Measurements from ENCODE around the gene PAPOLG.

PAPOLG gene

GRCh38 chr2:60756097-60757087 lies at the start of gene PAPOLG:
Gene PAPOLG (plus strand): TSS chr2:60756268. CDS start chr2:60756479, 211 bp downstream.
- FAIRE-seq, result peak; percentile 94

GRCh38 chr2:60707750-60708371 lies 48.2 kb upstream of the PAPOLG start:
- FAIRE-seq, result no peak

- no peak for FAIRE-seq
Measured at GRCh38 chr2:60708630-60709320, 47.3 kb upstream of the PAPOLG start.

GRCh38 chr2:60710707-60711106 lies 45.4 kb upstream of the PAPOLG start:
- FAIRE-seq, result no peak

GRCh38 chr2:60715561-60715960 lies 40.5 kb upstream of the PAPOLG start:
- FAIRE-seq, result no peak

GRCh38 chr2:60717691-60718090 lies 38.4 kb upstream of the PAPOLG start:
- FAIRE-seq, result no peak

- no peak for FAIRE-seq
Measured at GRCh38 chr2:60719331-60719730, 36.7 kb upstream of the PAPOLG start.

- FAIRE-seq, result no peak
Measured at GRCh38 chr2:60725466-60725865, 30.6 kb upstream of the PAPOLG start.

- no peak for FAIRE-seq
Measured at GRCh38 chr2:60728855-60729254, 27.2 kb upstream of the PAPOLG start.

- FAIRE-seq, result no peak
Measured at GRCh38 chr2:60735496-60736250, 20.4 kb upstream of the PAPOLG start.

- FAIRE-seq, result no peak
Measured at GRCh38 chr2:60738679-60739078, 17.4 kb upstream of the PAPOLG start.

GRCh38 chr2:60739156-60739555 lies 16.9 kb upstream of the PAPOLG start:
- no peak for FAIRE-seq

GRCh38 chr2:60741576-60741975 lies 14.5 kb upstream of the PAPOLG start:
- FAIRE-seq, result no peak

- FAIRE-seq, result no peak
Measured at GRCh38 chr2:60742419-60742818, 13.6 kb upstream of the PAPOLG start.

- no peak for FAIRE-seq
Measured at GRCh38 chr2:60745330-60745729, 10.7 kb upstream of the PAPOLG start.

GRCh38 chr2:60745761-60746160 lies 10.3 kb upstream of the PAPOLG start:
- no peak for FAIRE-seq

GRCh38 chr2:60746318-60746717 lies 9.8 kb upstream of the PAPOLG start:
- no peak for FAIRE-seq

GRCh38 chr2:60759654-60760053 lies 3.6 kb downstream of the PAPOLG start:
- no peak for FAIRE-seq

GRCh38 chr2:60764736-60765534 lies 8.9 kb downstream of the PAPOLG start:
- no peak for FAIRE-seq

GRCh38 chr2:60766283-60766682 lies 10.2 kb downstream of the PAPOLG start:
- no peak for FAIRE-seq

GRCh38 chr2:60771508-60771907 lies 15.4 kb downstream of the PAPOLG start:
- FAIRE-seq, result no peak
